Neural cell (in vitro differentiated cells): ENCODE measurements around the gene PLCB1.

ENCODE experiments used
- EP300 ChIP-seq: fragments of 450-650 bp; conservative IDR thresholded peaks from 2 replicates; pipeline ENCODE4 v1.6.1; 2014; ENCODE audit warnings: antibody characterized with exemption, mild to moderate bottlenecking, moderate library complexity; ENCODE audit not compliant: poor library complexity, severe bottlenecking
- EZH2 ChIP-seq: fragments of 200-600, 300-800 bp; shearing (Covaris generic), sonication (generic); IDR thresholded peaks from 2 replicates; pipeline ENCODE4 v1.6.1; 2014; ENCODE audit warnings: antibody characterized with exemption, low read length, borderline replicate concordance, mild to moderate bottlenecking; ENCODE audit not compliant: insufficient read depth, poor library complexity, severe bottlenecking
- MXI1 ChIP-seq: fragments of 450-650 bp; conservative IDR thresholded peaks from 2 replicates; pipeline ENCODE4 v1.6.1; 2014; ENCODE audit warnings: antibody characterized with exemption, mild to moderate bottlenecking; ENCODE audit not compliant: poor library complexity, severe bottlenecking
- POLR2AphosphoS5 ChIP-seq: IDR thresholded peaks from 2 replicates; pipeline ENCODE4 v1.6.1; 2012
- RAD21 ChIP-seq: fragments of 450-650 bp; conservative IDR thresholded peaks from 2 replicates; pipeline ENCODE4 v1.6.1; 2014; ENCODE audit warnings: antibody characterized with exemption, mild to moderate bottlenecking, moderate library complexity
- SMC3 ChIP-seq: fragments of 450-650 bp; conservative IDR thresholded peaks from 2 replicates; pipeline ENCODE4 v1.6.1; 2014; ENCODE audit warnings: antibody characterized with exemption, mild to moderate bottlenecking, moderate library complexity; ENCODE audit not compliant: poor library complexity
- TAF1 ChIP-seq: IDR thresholded peaks from 2 replicates; pipeline ENCODE4 v1.6.1; 2012; ENCODE audit warnings: low read depth
- TF ChIP-seq, protein P1 (sequence below): fragments of 450-650 bp; IDR thresholded peaks from 2 replicates; pipeline ENCODE4 v1.5.1; 2014; ENCODE audit warnings: antibody characterized with exemption, mild to moderate bottlenecking, moderate library complexity; ENCODE audit not compliant: poor library complexity, severe bottlenecking
- TF ChIP-seq, protein P2 (sequence below): IDR thresholded peaks from 2 replicates; pipeline ENCODE4 v1.6.1; 2012; ENCODE audit warnings: borderline replicate concordance

DNA sequence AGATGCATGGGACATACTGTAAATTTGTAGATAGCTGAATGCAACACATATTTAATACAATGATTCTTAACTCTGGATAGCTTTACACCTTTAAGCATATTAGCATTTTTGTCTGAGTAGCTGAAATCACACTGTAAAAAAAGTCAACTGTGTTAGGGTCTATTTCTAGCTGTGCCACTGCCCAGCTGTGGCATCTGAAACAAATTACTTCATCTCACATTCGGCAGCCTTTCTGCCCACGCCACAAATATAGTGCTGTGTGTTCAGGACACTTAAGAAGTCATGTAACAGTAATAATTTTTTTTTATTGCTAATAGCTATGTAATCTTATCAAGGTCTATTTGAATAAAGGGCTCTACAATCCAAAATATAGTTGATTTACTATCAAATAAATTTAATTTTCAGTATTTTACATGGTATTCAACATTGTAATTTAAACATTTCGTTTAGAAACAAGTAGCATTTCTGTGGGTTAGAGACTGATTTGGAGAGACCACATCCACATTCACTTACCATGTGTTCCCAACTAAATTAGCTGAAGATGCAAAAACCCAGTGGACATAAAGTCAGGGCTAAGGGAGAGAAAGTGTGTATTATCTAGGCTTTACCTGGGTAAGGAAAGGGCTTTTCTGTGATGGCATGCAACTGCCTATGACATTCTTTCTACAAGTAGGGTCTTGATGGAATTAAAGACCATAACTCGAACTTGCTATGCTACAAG is 276.7 kb downstream of the PLCB1 start:
- TF ChIP-seq POLR2AphosphoS5: no peak
- TF ChIP-seq, protein P1, sequence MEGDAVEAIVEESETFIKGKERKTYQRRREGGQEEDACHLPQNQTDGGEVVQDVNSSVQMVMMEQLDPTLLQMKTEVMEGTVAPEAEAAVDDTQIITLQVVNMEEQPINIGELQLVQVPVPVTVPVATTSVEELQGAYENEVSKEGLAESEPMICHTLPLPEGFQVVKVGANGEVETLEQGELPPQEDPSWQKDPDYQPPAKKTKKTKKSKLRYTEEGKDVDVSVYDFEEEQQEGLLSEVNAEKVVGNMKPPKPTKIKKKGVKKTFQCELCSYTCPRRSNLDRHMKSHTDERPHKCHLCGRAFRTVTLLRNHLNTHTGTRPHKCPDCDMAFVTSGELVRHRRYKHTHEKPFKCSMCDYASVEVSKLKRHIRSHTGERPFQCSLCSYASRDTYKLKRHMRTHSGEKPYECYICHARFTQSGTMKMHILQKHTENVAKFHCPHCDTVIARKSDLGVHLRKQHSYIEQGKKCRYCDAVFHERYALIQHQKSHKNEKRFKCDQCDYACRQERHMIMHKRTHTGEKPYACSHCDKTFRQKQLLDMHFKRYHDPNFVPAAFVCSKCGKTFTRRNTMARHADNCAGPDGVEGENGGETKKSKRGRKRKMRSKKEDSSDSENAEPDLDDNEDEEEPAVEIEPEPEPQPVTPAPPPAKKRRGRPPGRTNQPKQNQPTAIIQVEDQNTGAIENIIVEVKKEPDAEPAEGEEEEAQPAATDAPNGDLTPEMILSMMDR: no peak
- TF ChIP-seq, protein P2, sequence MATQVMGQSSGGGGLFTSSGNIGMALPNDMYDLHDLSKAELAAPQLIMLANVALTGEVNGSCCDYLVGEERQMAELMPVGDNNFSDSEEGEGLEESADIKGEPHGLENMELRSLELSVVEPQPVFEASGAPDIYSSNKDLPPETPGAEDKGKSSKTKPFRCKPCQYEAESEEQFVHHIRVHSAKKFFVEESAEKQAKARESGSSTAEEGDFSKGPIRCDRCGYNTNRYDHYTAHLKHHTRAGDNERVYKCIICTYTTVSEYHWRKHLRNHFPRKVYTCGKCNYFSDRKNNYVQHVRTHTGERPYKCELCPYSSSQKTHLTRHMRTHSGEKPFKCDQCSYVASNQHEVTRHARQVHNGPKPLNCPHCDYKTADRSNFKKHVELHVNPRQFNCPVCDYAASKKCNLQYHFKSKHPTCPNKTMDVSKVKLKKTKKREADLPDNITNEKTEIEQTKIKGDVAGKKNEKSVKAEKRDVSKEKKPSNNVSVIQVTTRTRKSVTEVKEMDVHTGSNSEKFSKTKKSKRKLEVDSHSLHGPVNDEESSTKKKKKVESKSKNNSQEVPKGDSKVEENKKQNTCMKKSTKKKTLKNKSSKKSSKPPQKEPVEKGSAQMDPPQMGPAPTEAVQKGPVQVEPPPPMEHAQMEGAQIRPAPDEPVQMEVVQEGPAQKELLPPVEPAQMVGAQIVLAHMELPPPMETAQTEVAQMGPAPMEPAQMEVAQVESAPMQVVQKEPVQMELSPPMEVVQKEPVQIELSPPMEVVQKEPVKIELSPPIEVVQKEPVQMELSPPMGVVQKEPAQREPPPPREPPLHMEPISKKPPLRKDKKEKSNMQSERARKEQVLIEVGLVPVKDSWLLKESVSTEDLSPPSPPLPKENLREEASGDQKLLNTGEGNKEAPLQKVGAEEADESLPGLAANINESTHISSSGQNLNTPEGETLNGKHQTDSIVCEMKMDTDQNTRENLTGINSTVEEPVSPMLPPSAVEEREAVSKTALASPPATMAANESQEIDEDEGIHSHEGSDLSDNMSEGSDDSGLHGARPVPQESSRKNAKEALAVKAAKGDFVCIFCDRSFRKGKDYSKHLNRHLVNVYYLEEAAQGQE: no peak
- TF ChIP-seq EP300: no peak
- TF ChIP-seq TAF1: no peak
- TF ChIP-seq EZH2: no peak
- TF ChIP-seq RAD21: no peak
- no peak for TF ChIP-seq MXI1
- no peak for TF ChIP-seq SMC3
